DMS153 (cell line): ENCODE measurements around the gene SRRT.
"Not testable (repeated sequence)": the region's sequence is repeated elsewhere in the genome, so short reads cannot be mapped to it uniquely, and the experiment has no call there.

ENCODE experiments used
- DNase-seq: peaks from one replicate; lab custom pipeline; 2025; lab: John Stamatoyannopoulos, UW

SRRT gene

DNA sequence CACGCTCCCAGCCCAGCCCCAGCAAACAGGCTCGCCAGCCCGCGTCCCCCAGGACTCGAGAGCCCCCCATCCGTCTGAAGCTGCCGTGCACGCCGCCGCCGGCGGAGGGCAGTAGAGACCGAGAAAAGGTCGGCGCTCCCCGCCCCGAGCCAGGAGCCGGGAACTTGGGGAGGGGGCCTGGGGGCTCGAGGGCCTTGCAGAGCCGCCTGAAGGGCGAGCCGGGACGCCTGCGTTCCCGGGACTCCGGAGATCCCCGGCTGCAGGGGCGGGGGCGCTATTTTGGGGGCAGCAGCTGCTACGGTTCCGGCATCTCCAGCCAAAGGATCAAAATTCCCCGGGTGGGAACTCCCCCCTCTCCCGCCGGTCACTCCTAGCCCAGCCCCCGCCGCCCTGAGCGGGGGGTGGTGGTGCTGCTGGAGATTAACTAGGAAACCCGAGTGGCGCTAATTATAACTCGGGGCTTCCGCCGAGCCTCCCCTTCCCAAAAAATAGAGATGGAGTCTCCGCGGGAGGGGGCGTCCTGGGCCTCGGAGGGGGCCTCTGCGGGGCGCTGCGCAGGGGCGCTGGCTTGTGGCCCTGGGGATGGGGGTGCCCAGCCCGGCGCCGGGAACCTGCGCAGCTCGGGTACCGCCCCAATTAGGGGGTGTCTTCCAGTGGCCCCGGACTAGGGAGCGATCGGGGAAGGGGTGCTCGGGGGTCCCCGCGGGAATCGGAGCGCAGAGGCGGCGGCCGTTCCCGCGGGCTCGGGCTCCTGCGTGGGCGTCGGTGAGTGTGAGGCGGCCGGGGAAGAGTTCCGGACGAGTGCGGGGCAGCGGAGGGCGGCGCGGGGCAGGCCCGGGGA, 20.2 kb downstream of the SRRT start:
- peak; percentile 3 for DNase-seq

DNA sequence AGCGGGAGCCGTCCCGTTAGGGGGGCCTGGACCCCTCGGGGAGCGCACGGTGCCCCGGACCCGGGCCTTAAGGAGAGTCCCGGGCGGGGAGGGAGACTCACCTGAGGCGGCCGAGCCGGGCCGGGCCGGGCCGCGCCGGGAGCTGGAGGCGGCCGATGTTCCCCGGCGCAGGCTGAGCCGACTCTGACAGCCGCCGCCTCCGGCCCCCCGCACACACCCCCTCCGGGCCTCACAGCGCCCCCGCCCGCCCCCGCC, 20.7 kb downstream of the SRRT start, which contains the start of gene ACHE:
Gene ACHE, minus strand, starts transcription at position 188 of the 255 bp plus-strand sequence. CDS start 1,656 bp downstream, outside the sequence.
- DNase-seq, result no peak

DNA sequence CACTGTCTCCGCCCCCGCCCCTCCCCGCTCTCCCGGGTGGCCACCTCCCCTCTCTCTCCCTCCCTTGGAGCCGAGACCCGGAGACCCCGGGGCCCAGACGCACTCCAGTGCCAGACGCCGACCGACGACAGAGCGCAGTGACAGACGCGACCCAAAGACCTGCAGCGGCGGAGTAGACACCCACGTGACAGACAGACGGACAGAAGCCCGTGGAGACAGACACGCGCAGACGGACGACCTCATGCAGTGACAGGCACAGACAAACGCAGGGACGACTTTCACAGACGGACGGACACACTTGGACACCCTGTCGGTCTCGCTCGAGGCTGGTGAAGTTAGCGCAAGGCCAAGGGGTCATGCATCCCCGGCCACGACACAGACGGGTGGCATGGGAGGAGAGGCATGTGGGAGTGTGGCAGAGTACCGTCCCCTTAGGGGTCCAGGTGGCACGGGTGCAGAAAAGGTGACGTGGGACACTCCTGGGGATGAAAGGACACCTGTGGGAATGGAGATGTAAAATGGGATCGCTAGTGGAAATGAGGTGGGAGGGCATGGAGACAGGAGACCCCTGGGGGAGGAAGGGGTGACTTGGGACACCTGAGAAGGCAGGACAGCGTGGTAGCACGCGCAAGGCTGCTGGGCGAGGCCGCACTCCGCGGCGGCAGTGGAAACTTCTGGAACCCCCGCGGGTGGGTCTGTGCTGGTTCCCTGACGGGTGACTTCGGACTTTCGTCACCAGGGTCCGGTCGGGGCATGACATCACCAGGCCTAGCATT, 21.2 kb downstream of the SRRT start:
- no peak for DNase-seq

DNA sequence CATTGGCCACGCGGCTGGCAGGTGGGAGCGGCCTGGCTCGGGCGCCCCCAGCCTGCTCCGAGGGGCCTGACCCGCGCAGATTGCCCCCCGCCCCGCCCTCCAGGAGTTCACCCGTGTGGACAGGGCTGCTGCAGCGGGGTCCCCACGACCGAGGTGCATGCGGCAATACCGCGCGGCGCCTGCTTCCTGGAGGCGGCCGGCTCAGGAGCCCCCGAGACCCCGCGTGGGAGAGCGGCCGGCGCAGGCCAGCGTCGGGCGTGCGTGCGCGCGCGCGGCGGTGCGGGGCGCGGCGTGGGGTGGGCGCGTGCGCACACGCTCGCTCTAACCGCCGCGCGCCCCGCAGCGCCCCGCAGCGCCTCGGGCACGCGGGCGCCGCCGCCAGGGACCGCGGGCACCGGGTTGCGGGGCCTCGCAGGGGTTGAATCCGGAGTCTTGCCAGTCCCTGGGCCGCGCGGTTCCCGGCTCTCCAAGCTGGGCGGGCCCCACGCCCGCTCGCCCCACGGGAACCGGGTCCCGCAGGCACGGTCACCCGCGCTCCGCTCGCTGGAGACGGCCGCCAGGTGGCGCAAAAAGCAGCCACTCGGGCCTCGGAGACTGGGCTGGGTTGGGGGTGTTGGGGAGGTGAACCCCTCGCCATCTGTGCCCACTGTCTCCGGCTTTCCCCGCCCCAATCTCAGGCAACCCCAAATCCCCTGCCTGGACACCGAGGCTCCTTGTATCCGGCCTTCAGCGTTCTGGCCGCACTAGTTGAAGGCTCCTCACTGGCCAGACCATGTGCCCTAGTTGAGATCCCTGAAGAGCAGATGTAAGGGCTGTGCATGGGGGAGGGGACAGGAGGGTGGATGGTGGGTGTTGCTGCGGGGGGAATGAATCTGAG, 22.1 kb downstream of the SRRT start:
- DNase-seq, result no peak

DNA sequence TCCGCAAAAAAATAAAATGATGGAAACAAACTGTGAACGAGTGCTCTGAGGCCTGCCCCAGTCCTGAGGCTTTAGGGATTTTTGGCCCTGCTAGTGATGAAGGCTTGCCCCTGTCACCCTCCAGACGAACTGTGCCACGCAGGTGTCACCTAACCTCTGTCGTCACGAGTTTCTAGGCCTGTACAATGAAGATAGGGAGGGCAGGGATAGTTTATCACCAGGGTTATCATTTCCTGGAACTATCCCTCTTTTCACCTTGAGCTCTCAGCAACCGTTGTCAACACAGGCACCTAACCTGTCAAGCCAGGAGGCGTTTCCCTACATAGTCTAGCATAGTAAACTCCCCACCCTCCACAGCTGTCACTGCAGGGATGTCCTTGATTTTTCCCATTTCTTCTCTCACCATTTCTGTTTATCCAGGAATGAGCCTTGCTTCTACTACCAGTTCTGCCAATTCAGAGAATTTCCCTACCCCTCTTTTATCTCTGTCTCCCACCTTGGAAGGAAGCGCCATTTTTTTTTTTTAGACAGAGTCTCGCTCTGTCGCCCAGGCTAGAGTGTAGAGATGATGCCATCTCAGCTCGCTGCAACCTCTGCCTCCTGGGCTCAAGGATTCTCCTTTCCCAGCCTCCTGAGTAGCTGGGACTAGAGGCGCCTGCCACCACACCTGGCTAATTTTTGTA, 23.0 kb downstream of the SRRT start:
- DNase-seq, result peak; percentile 59

DNA sequence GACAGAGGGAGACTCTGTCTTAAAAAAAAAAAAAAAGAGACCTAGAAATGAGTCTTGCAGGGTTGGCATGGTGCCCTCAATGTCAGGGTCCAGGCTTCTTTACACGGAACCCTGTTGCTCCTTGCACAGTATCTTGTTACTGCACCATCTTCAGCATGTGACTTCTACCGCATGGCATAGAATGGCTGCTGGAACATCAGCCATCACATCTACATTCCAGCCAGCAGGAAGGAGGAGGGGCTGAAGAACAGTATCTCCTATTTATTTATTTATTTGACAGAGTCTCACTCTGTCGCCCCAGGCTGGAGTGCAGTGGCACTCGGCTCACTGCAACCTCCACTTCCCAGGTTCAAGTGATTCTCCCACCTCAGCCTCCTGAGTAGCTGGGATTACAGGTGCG, 24.5 kb downstream of the SRRT start:
- no peak for DNase-seq

DNA sequence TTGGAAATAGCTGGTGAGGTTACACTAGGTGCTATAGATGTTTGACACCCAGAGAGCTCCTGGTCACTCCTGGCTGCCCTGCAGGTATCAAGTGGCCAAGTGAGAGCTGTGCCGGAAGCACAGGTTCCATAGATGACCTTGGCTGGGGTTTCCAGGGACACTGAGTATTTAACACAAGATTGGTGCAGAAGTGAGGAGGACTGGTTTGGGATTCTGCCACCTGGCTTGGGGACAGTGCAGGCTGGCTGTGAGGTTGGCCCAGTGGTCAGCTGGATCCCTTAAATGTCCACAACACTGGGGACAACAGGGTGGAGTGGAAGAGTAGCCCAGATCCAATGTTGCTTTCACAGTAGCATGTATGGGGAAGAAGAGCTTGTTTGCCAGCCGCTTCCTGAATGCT, 26.1 kb downstream of the SRRT start:
- no peak for DNase-seq

DNA sequence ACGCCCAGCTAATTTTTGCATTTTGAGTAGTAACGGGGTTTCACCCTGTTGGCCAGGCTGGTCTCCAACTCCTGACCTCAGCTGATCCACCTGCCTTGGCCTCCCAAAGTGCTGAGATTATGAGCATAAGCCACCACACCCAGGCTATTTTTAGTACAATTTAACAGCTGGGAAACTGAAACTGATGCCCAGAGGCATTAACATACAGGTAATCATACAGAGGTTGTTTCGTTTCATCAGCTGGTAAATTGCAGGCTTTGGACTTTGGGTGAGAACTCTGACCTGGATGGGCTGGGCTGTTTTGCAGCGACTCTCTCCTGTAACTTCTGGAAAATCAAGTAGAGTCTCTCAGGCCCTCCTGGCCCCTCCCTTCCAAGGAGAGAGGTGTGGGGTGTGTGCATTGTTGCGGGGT, 27.0 kb downstream of the SRRT start:
- no peak for DNase-seq

DNA sequence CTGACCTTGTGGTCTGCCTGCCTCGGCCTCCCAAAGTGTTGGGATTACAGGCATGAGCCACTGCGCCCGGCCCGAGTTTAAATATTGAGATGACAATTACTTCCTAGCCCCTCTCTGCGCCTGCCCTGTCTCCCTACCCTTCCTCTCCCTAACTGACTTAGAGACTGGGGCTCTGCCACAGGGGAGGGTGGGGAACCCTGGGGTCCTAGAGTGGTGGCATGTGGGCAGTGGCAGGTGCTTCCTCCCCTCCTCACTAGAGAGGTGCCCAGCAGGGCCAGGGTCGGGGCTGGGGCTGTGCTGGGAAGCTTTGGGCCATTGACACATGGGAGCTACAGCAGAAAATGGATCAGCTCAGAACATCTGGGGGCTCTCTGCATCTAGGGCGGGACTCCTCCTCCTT, 27.7 kb downstream of the SRRT start:
- DNase-seq, result no peak

DNA sequence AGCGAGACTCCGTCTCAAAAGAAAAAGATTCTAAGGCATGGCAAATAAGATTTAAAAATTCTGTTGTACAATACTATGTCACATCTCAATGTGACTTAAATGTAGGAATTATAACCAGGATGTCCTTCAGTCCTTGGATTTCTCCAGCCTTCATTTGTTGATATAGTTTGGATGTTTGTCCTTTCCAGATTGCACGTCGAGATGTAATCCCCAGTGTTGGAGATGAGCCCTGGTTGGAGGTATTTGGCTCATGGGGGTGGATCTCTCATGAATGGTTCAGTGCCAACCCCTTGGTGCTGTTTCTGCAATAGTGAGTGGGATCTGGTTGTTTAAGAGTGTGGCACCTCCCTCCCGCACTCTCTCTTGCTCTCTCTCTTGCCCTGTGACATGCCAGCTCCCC, 33.6 kb downstream of the SRRT start:
- no peak for DNase-seq

DNA sequence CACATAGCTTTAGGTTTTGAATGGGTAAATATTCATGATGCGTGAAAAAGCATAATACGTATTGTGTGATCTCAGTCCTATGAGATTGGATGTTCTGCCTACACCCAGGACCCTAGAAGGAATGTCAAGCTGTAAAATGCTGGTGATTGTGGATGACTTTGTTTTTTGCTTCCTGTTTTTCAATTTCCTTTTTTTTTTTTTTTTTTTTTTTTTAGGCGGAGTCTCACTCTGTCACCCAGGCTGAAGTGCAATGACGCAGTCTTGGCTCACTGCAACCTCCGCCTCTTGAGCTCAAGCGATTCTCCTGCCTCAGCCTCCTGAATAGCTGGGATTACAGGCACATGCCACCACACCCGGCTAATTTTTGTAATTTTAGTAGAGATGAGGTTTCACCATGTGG, 35.5 kb downstream of the SRRT start:
- DNase-seq, result not testable (repeated sequence)

DNA sequence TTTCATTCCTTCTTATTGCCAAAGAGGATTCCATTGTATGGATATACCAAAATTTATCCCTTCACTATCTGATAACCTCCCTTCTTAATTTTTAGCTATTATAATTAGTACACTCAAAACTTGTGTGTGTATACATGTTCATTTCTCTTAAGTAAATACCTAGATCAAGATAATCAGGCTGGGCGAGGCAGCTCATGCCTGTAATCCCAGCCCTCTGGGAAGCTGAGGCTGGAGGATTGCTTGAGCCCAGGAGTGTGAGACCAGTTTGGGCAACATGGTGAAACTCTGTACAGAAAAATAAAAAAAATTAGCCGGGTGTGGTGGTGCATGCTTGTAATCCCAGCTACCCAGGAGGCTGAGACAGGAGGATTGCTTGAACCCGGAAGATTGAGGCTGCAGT, 36.6 kb downstream of the SRRT start:
- no peak for DNase-seq

DNA sequence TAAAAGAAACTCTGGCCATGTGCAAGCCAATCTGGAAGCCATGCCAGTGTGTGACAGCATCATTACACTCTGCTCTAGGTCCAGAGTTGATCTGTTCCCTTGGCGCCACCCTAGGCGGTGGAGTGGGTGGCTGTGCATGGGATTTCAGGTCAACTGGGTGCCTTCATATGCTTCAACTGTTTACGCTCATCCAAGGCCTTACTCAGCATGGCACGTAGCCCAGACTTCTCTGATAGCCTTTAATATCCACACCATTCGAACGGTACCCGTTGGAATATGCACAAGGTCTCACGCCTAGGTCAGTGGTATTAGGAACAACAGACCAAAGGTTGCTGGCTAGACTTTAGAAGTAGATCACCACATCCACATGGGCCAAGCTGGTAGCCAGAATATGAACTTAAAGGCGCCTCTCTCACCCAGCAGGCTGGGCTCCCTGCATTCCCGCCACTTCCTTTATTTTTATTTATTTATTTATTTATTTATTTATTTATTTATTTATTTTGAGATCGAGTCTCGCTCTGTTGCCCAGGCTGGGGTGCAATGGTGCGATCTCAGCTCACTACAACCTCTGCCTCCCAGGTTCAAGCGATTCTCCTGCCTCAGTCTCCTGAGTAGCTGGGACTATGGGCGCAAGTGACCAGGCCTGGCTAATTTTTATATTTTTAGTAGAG, 39.4 kb downstream of the SRRT start:
- no peak for DNase-seq

DNA sequence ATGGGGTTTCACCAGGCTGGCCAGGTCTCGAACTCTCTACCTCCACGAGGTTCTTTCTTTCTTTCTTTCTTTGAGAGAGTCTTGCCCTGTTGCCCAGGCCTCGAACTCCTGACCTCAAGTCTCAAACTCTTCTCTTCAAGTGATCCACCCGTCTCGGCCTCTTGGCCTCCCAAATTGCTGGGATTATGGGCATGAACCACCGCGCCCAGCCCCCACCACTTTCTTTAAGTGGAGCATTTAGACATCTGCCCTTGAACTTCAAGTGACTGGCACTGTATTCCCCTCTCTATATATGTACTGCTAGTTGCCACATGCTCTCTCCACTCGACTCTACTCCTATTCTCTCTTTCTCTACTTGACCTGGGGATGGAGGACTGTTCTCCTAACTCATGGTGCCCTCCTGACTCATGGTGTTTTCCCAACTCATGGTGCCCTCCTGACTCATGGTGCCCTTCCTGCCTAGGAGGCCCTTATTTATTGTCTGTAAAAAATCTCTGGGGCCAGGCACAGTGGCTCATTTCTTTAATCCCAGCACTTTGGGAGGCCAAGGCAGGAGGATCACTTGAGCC, 40.1 kb downstream of the SRRT start:
- no peak for DNase-seq

DNA sequence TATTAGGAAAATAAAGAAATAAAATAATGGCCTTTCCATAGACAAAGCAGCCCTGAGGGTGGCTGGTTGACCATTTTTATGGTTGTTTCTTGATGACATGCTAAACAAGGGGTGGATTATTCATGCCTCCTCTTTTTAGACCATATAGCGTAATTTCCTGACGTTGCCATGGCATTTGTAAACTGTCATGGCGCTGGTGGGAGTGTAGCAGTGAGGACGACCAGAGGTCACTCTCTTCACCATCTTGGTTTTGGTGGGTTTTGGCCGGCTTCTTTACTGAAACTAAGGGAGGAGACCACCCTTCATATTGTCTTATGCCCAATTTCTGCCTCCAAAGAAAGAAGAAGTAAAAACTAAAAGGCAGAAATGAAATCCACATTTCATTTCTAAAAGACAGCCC, 44.4 kb downstream of the SRRT start:
- DNase-seq, result not testable (repeated sequence)

DNA sequence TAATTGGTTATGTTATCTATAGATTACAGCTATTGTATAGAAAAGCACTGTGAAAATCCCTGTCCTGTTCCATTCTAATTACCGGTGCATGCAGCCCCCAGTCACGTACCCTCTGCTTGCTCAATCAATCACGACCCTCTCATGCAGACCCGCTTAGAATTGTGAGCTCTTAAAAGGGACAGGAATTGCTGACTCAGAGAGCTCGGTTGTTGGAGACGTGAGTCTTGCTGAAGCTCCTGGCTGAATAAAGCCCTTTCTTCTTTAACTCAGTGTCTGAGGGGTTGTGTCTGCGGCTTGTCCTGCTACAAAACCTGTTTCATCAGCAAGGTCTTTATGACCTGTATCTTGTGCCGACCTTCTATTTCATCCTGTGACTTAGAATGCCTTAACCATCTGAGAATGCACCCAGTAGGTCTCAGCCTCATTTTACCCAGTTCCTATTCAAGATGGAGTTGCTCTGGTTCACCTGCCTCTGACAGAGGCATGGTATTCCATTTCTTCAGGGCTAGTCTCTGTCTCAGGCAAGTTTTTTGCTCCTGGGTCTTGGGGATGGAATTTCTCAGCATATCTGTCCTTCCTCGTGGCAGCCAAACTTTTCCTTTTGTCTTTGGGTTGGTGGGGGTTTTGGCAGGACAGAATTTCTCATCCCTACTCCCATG, 45.0 kb downstream of the SRRT start:
- not testable (repeated sequence) for DNase-seq

DNA sequence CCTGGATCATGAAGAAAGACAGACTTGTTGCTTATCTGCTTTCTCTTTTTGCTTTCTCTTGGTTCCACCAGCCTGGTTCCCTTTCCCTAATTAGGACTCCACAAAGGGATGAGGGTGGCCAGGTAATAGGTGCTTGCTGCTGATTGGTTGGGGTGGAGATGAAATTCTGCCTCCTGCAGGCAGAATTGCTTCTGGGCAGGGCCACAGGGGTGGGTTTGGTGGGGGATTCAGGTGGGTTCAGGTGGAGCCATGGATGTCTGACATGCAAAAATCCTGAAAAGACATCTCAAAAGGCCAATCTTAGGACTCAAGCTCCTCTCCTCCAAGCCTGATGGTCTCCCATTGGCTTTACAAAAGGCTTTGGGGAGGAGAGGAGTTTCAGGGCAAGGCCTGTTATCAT, 46.1 kb downstream of the SRRT start:
- no peak for DNase-seq

DNA sequence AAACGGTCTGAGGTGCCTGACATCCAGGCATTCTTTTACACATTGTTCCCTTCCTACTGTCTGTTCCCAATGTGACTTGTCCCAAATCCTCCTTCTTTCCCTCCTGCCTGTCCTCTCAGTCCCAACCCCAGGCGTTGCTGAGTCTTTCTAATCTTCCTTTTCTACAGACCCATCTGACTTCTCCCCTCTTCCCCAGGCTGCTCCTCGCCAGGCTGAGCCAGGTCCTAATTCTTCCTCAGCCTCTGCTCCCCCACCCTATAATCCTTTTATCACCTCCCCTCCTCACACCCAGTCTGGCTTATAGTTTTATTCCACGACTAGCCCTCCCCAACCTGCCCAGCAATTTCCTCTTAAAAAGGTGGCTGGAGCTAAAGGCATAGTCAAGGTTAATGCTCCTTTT, 48.7 kb downstream of the SRRT start:
- not testable (repeated sequence) for DNase-seq

DNA sequence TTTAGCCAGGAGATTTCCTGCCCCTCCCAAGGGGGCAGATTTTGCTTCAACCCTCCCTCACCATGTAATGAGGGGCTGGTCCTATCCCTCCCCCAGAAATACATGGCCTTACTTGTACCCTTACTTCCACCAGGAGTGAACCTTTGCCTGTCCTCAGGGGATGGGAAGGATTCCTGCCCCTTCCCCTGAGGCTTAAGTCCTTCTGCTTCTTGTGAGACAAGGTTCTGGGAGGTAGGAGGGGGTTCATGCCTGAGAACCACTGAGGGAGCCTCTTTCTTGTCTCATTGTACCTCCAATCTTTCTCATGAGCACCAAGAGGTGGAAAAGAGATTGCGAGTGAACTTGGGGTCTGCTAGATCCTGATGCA, 54.9 kb downstream of the SRRT start:
- DNase-seq, result no peak

DNA sequence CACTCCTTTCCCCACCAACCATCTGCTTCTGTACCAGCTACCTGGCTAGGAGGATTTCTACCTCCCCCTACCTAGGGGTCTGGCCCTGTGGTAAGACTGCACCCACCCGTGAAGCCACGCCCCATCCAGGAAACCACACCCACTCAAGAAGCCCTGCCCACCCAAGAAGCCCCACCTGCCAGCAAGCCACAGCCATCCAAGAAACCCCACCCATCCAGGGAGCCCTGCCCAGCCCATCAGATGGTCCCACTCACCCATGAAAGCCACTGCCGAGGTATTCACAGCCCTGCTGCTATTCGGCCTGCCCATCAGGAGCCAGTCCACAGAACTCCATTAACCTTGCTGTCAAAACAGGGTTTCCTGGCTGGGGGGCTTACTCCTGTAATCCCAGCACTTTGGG, 58.8 kb downstream of the SRRT start:
- DNase-seq, result no peak

DNA sequence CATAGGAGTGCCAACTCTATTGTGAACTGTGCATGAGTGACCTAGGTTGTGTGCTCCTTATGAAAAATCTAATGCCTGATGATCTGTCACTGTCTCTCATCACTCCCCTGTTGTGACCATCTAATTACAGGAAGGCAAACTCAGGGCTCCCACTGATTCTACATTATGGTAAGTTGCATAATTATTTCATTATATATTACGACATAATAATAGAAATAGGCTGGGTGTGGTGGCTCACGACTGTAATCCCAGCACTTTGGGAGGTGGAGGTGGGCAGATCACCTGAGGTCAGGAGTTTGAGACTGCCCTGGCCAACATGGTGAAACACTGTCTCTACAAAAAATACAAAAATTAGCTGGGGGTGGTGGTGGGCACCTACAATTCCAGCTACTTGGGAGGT, 60.5 kb downstream of the SRRT start:
- DNase-seq, result not testable (repeated sequence)
